T-helper 22 cell (primary cell): Measurements from ENCODE around the gene EVC.
"Not testable (repeated sequence)": the region's sequence is repeated elsewhere in the genome, so short reads cannot be mapped to it uniquely, and the experiment has no call there.

Source experiments
- DNase-seq: peaks from one replicate; pipeline ENCODE4 v3.0.0-alpha.2; 2020; ENCODE audit warnings: low read depth

The EVC gene

GRCh38 chr4:5787311-5787710, 76.3 kb downstream of the EVC start:
- DNase-seq = no peak

GRCh38 chr4:5788144-5788543, 77.1 kb downstream of the EVC start:
- DNase-seq = no peak

- no peak for DNase-seq
These were observed 78.1 kb downstream of the EVC start for GRCh38 chr4:5789141-5789540.

- no peak for DNase-seq
These were observed 79.5 kb downstream of the EVC start for GRCh38 chr4:5790546-5790857.

GRCh38 chr4:5791654-5792053, 80.7 kb downstream of the EVC start:
- DNase-seq = no peak

- DNase-seq = no peak
These were observed 82.5 kb downstream of the EVC start for GRCh38 chr4:5793514-5793913.

- no peak for DNase-seq
These were observed 84.6 kb downstream of the EVC start for GRCh38 chr4:5795580-5795979.

GRCh38 chr4:5796976-5797375, 86.0 kb downstream of the EVC start:
- DNase-seq = no peak

GRCh38 chr4:5797866-5798265, 86.9 kb downstream of the EVC start:
- DNase-seq = no peak

GRCh38 chr4:5798462-5798861, 87.5 kb downstream of the EVC start:
- DNase-seq = no peak

GRCh38 chr4:5798946-5799345, 87.9 kb downstream of the EVC start:
- DNase-seq = no peak

- DNase-seq = no peak
These were observed 88.4 kb downstream of the EVC start for GRCh38 chr4:5799406-5799805.

GRCh38 chr4:5800496-5800895, 89.5 kb downstream of the EVC start:
- no peak for DNase-seq

- DNase-seq = no peak
These were observed 90.7 kb downstream of the EVC start for GRCh38 chr4:5801696-5802095.

GRCh38 chr4:5802565-5802964, 91.6 kb downstream of the EVC start:
- DNase-seq = no peak

GRCh38 chr4:5804656-5805055, 93.7 kb downstream of the EVC start:
- no peak for DNase-seq

- no peak for DNase-seq
These were observed 94.3 kb downstream of the EVC start for GRCh38 chr4:5805270-5805669.

GRCh38 chr4:5808081-5808741, 97.2 kb downstream of the EVC start:
- no peak for DNase-seq

- DNase-seq = no peak
These were observed 98.3 kb downstream of the EVC start for GRCh38 chr4:5809216-5809776.

- DNase-seq = no peak
These were observed 99.2 kb downstream of the EVC start for GRCh38 chr4:5810151-5810550.

GRCh38 chr4:5810770-5811430, 99.9 kb downstream of the EVC start:
- no peak for DNase-seq

- not testable (repeated sequence) for DNase-seq
These were observed 101.1 kb downstream of the EVC start for GRCh38 chr4:5812057-5812456.

GRCh38 chr4:5812506-5813229, 101.7 kb downstream of the EVC start:
- no peak for DNase-seq
